H9 (cell line): ENCODE results near the gene USPL1. TPM values are rescaled to one million over a fixed set of nuclear protein-coding genes. Genes with fewer than 3 reads are reported as not detected.

Experiments used
- DNase-seq: peaks from one replicate; pipeline ENCODE4 v3.0.0-alpha.2; 2017
- H2AFZ ChIP-seq: one replicate; pipeline ENCODE4 v1.6.1; 2013; ENCODE audit warnings: mild to moderate bottlenecking, low read length, control low read depth, moderate library complexity
- H2AK5ac ChIP-seq: 2 replicates; pipeline ENCODE4 v1.6.1; 2013; ENCODE audit warnings: low read length, control low read depth, mixed read lengths; ENCODE audit not compliant: insufficient read length
- H2BK120ac ChIP-seq: one replicate; pipeline ENCODE4 v1.6.1; 2013; ENCODE audit warnings: low read depth, mild to moderate bottlenecking, low read length, control low read depth, inconsistent platforms; ENCODE audit not compliant: poor library complexity, severe bottlenecking
- H2BK12ac ChIP-seq: 2 replicates; pipeline ENCODE4 v1.6.1; 2013; ENCODE audit warnings: low read length, control low read depth, mixed read lengths, low read depth; ENCODE audit not compliant: insufficient read length
- H2BK15ac ChIP-seq: 2 replicates; pipeline ENCODE4 v1.6.1; 2013; ENCODE audit warnings: low read depth, low read length, control low read depth
- H2BK20ac ChIP-seq: one replicate; pipeline ENCODE4 v1.6.1; 2013; ENCODE audit warnings: low read depth, mild to moderate bottlenecking, low read length, control low read depth, inconsistent platforms; ENCODE audit not compliant: poor library complexity, severe bottlenecking
- H2BK5ac ChIP-seq: 2 replicates; pipeline ENCODE4 v1.6.1; 2013; ENCODE audit warnings: low read length, control low read depth, mixed read lengths; ENCODE audit not compliant: insufficient read length
- H3K14ac ChIP-seq: 2 replicates; pipeline ENCODE4 v1.6.1; 2013; ENCODE audit warnings: low read length, control low read depth; ENCODE audit not compliant: insufficient read depth
- H3K18ac ChIP-seq: 2 replicates; pipeline ENCODE4 v1.6.1; 2013; ENCODE audit warnings: low read depth, mild to moderate bottlenecking, mixed read lengths, low read length, control low read depth; ENCODE audit not compliant: insufficient read length
- H3K23ac ChIP-seq: 2 replicates; pipeline ENCODE4 v1.6.1; 2013; ENCODE audit warnings: low read length, control low read depth, mixed read lengths, low read depth; ENCODE audit not compliant: insufficient read length
- H3K23me2 ChIP-seq: 2 replicates; pipeline ENCODE4 v1.6.1; 2013; ENCODE audit warnings: low read depth, mild to moderate bottlenecking, mixed read lengths, low read length, control low read depth; ENCODE audit not compliant: insufficient read length, poor library complexity, severe bottlenecking
- H3K27ac ChIP-seq: 2 replicates; pipeline ENCODE4 v1.5.1; 2013; ENCODE audit warnings: low read length, control low read depth, mixed read lengths, low read depth; ENCODE audit not compliant: insufficient read length
- H3K27me3 ChIP-seq: 2 replicates; pipeline ENCODE4 v1.6.1; 2013; ENCODE audit warnings: low read length, control low read depth, inconsistent platforms; ENCODE audit not compliant: insufficient read depth
- H3K4ac ChIP-seq: 2 replicates; pipeline ENCODE4 v1.6.1; 2013; ENCODE audit warnings: low read depth, mild to moderate bottlenecking, control low read depth, inconsistent platforms, low read length, moderate library complexity
- H3K4me1 ChIP-seq: 2 replicates; pipeline ENCODE4 v1.6.1; 2013; ENCODE audit warnings: low read length, control low read depth, inconsistent platforms; ENCODE audit not compliant: insufficient read depth
- H3K4me2 ChIP-seq: 2 replicates; pipeline ENCODE4 v1.6.1; 2013; ENCODE audit warnings: low read length, control low read depth, mixed read lengths; ENCODE audit not compliant: insufficient read length, insufficient read depth
- H3K56ac ChIP-seq: 2 replicates; pipeline ENCODE4 v1.6.1; 2013; ENCODE audit warnings: low read depth, mild to moderate bottlenecking, mixed read lengths, low read length, control low read depth; ENCODE audit not compliant: insufficient read length
- H3K79me1 ChIP-seq: 2 replicates; pipeline ENCODE4 v1.6.1; 2013; ENCODE audit warnings: low read depth, mild to moderate bottlenecking, moderate library complexity, low read length, control low read depth, inconsistent platforms; ENCODE audit not compliant: insufficient read depth, poor library complexity, severe bottlenecking
- H3K79me2 ChIP-seq: 2 replicates; pipeline ENCODE4 v1.6.1; 2013; ENCODE audit warnings: low read length, control low read depth, inconsistent platforms; ENCODE audit not compliant: insufficient read depth
- H3K9ac ChIP-seq: 2 replicates; pipeline ENCODE4 v1.6.1; 2013; ENCODE audit warnings: low read length, control low read depth, mixed read lengths; ENCODE audit not compliant: insufficient read length; ENCODE audit errors: extremely low read depth
- H3K9me3 ChIP-seq: one replicate; pipeline ENCODE4 v1.6.1; 2013; ENCODE audit warnings: low read depth, low read length, inconsistent platforms; ENCODE audit not compliant: control insufficient read depth
- H3T11ph ChIP-seq: one replicate; pipeline ENCODE4 v1.6.1; 2013; ENCODE audit warnings: mild to moderate bottlenecking, low read length, control low read depth, inconsistent platforms
- H4K20me1 ChIP-seq: one replicate; pipeline ENCODE4 v1.6.1; 2013; ENCODE audit not compliant: control insufficient read depth, insufficient read length, insufficient read depth
- H4K5ac ChIP-seq: 2 replicates; pipeline ENCODE4 v1.6.1; 2013; ENCODE audit warnings: low read depth, mild to moderate bottlenecking, mixed read lengths, low read length, control low read depth; ENCODE audit not compliant: insufficient read length
- H4K8ac ChIP-seq: replicated peaks from 2 replicates; pipeline ENCODE4 v1.6.1; 2013; ENCODE audit warnings: low read length, control low read depth, mixed read lengths, low read depth; ENCODE audit not compliant: insufficient read length
- H4K91ac ChIP-seq: 2 replicates; pipeline ENCODE4 v1.6.1; 2013; ENCODE audit warnings: low read depth, mild to moderate bottlenecking, moderate library complexity, mixed read lengths, low read length, control low read depth; ENCODE audit not compliant: insufficient read length
- H3K27ac Mint-ChIP-seq, 3 experiments: 2 replicates in 2 of 3; 3 replicates in 1 of 3; pipeline ENCODE4 v1.8.0; 2020 to 2021; ENCODE audit warnings: mixed read lengths in 3 of 3, mild to moderate bottlenecking in 1 of 3, moderate library complexity in 1 of 3
- H3K27me3 Mint-ChIP-seq: 2 replicates; pipeline ENCODE4 v1.8.0; 2021; ENCODE audit warnings: low read depth, mild to moderate bottlenecking, moderate library complexity, mixed read lengths
- H3K36me3 Mint-ChIP-seq, 3 experiments: 2 replicates in 2 of 3; 3 replicates in 1 of 3; pipeline ENCODE4 v1.8.0; 2020 to 2021; ENCODE audit warnings: low read depth in 3 of 3, mixed read lengths in 3 of 3; ENCODE audit not compliant: insufficient read depth in 1 of 3
- H3K4me1 Mint-ChIP-seq, 2 experiments: 2 replicates each; pipeline ENCODE4 v1.8.0; 2020; ENCODE audit warnings: mixed read lengths in 2 of 2
- H3K4me3 Mint-ChIP-seq, 2 experiments: 2 replicates in 1 of 2; 3 replicates in 1 of 2; pipeline ENCODE4 v1.8.0; 2020 to 2021; ENCODE audit warnings: mild to moderate bottlenecking in 2 of 2, mixed read lengths in 2 of 2, moderate library complexity in 1 of 2
- H3K9me3 Mint-ChIP-seq, 2 experiments: 2 replicates in 1 of 2; 3 replicates in 1 of 2; pipeline ENCODE4 v1.8.0; 2020; ENCODE audit warnings: mild to moderate bottlenecking in 2 of 2, mixed read lengths in 2 of 2, moderate library complexity in 1 of 2
- CTCF ChIP-seq: fragments of 200-600 bp; sonication (generic); conservative IDR thresholded peaks from 3 replicates; pipeline ENCODE4 v1.8.0; 2021; ENCODE audit warnings: antibody characterized with exemption, mild to moderate bottlenecking
- WGBS: extraction: QIAGEN DNeasy Blood & Tissue Kit; methylation state at CpG from one replicate; pipeline ENCODE4 v1.1.7; 2013; ENCODE audit warnings: missing lambda C conversion rate, low lambda C conversion rate, mixed read lengths; ENCODE audit not compliant: insufficient read length; ENCODE audit errors: extremely low coverage; 5-methylcytosine and 5-hydroxymethylcytosine counted together
- total RNA-seq: library from RNA; stranded (reverse); gene quantifications from 2 replicates; pipeline ENCODE4 v1.2.1, GENCODE V29; 2021

USPL1 gene
- total RNA-seq, 1 experiment from 2014 or later: 17.6 TPM

DNA sequence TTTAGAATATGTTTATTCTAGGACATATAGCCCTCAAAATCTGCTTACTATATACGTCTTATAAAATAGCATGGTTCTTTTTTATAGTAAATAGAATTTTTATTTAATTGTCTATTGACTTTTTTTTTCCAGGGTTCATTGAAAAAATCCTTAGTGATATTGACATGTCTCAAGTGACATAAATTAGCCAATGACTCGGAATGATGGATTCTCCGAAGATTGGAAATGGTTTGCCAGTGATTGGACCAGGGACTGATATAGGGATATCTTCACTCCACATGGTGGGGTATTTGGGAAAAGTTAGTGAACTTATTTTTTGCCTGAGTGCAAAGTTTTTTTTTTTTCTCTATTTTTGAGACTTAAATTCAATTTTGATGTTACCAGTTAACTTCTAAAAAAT is 3.2 kb downstream of the USPL1 start:
- Mint-ChIP-seq H3K27ac (no peak overlapping the region), H3K9me3 (no peaks in the 10 kb centered on the region), H3K27me3 (no peaks in the 10 kb centered on the region), H3K4me1 (peaks cover 11 to 12% of the 10 kb centered on the region in 2 experiments), H3K4me3 (no peak overlapping the region), H3K36me3 (peaks cover 13 to 34% (median 33%) of the 10 kb centered on the region in 3 experiments; a peak in 5 of 7 replicates)
- Histone ChIP-seq H3K14ac (no peak overlapping the region), H2BK15ac (no peak overlapping the region), H2BK5ac (no peak overlapping the region), H4K8ac (no peak overlapping the region), H2AFZ (no peak overlapping the region), H3K18ac (no peak overlapping the region), H3K79me1 (peaks cover 7% of the 10 kb centered on the region), H3K79me2 (peaks cover 21% of the 10 kb centered on the region; the same call in 1 of the 2 replicates), H3K23ac (no peak overlapping the region), H3K27me3 (no peaks in the 10 kb centered on the region), H4K5ac (no peak overlapping the region), H3K23me2 (peaks cover 13% of the 10 kb centered on the region), H3K9me3 (no peaks in the 10 kb centered on the region), H3K4me1 (no peaks in the 10 kb centered on the region), H2BK12ac (no peak overlapping the region), H3K56ac (no peak overlapping the region), H4K20me1 (no peaks in the 10 kb centered on the region), H2BK120ac (no peak overlapping the region), H2BK20ac (no peak overlapping the region), H3K4me2 (no peak overlapping the region), H3K4ac (no peak overlapping the region), H3K9ac (no peak overlapping the region), H2AK5ac (no peak overlapping the region), H3T11ph (no peak overlapping the region), H4K91ac (no peak overlapping the region), H3K27ac (no peak overlapping the region)
- TF ChIP-seq CTCF: no peak
- DNase-seq: no peak
- WGBS: no CpG with 5 or more reads among the region's 3 CpGs
